ENCODE results near the gene DDX28.
A peak's percentile ranks its signal among the peaks of the same experiment; 100 is the strongest.

The DDX28 gene

GRCh38 chr16:68062910-68063393 is 39.9 kb upstream of the DDX28 start:
- no peak overlapping the region for H3K4me3 ChIP-seq (ENCODE audit: low read depth in 1 of 2, low read length in 2 of 2)
- no peak overlapping the region for H3K27ac ChIP-seq (ENCODE audit: low read length)
- H3K9me3 ChIP-seq (ENCODE audit: control insufficient read depth in 1 of 2, low read length in 2 of 2), result no peaks in the 10 kb centered on the region
- H3K36me3 ChIP-seq (ENCODE audit: control insufficient read depth in 1 of 2, insufficient read depth in 2 of 2, low read length in 2 of 2), result peaks cover 7 to 12% of the 10 kb centered on the region in 2 donors
- H3K4me1 ChIP-seq (ENCODE audit: control insufficient read depth in 1 of 2, insufficient read depth in 2 of 2, low read length in 2 of 2), result peaks cover 6 to 12% of the 10 kb centered on the region in 2 donors
- H3K27me3 ChIP-seq (ENCODE audit: low read depth, low read length), result no peaks in the 10 kb centered on the region

DNA sequence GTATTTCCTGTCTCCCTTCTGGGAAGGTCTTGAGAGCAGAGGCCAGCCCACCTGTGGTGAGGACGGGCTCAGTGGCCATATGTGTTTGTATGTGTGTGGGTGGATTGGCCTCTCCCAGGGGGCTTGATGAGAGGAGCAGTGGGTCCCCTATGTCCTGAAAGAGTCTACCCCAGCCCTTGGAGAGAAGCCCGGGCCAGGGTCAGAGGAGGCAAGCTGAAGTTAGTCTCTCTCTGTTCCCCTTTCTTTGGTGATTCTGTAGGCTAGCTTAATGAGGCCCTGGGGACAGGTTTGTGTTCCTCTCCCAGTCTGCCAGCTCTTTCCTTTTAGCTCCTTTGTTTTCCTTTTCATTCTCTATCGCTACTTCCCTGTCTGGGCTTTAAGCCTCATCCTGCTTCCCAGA is 38.4 kb upstream of the DDX28 start:
- Histone ChIP-seq H3K9me3 (ENCODE audit: control insufficient read depth in 1 of 2, low read length in 2 of 2) (no peaks in the 10 kb centered on the region), H3K27me3 (ENCODE audit: low read depth, low read length) (no peaks in the 10 kb centered on the region), H3K36me3 (ENCODE audit: control insufficient read depth in 1 of 2, insufficient read depth in 2 of 2, low read length in 2 of 2) (peaks cover 7 to 12% of the 10 kb centered on the region in 2 donors), H3K4me3 (ENCODE audit: low read depth in 1 of 2, low read length in 2 of 2) (no peak overlapping the region), H3K4me1 (ENCODE audit: control insufficient read depth in 1 of 2, insufficient read depth in 2 of 2, low read length in 2 of 2) (peaks cover 5 to 12% of the 10 kb centered on the region in 2 donors), H3K27ac (ENCODE audit: low read length) (no peak overlapping the region)

DNA sequence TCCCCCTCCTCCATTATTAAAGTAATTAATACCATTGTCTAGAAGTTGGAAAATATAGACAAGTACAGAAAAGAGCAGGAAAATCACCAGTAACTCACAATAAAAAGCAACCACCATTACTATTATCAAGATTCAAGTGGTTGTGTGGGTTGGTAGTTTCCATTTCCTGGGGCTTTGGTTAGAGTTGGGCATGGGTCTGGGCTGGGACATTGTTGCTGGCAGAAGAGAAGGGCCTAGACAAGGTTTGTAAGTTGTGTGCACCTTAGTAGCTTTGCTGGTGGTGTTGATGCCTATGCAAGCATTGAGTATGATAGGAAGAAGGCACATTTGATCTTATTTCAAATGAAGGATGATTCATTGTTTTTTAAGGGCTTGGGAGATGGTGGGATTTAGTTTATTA is 36.8 kb upstream of the DDX28 start:
- Histone ChIP-seq H3K4me3 (ENCODE audit: low read depth in 1 of 2, low read length in 2 of 2) (no peak overlapping the region), H3K36me3 (ENCODE audit: control insufficient read depth in 1 of 2, insufficient read depth in 2 of 2, low read length in 2 of 2) (peaks cover 13 to 16% of the 10 kb centered on the region in 2 donors), H3K27me3 (ENCODE audit: low read depth, low read length) (no peaks in the 10 kb centered on the region), H3K27ac (ENCODE audit: low read length) (no peak overlapping the region), H3K4me1 (ENCODE audit: control insufficient read depth in 1 of 2, insufficient read depth in 2 of 2, low read length in 2 of 2) (peaks cover 4 to 5% of the 10 kb centered on the region in 2 donors), H3K9me3 (ENCODE audit: control insufficient read depth in 1 of 2, low read length in 2 of 2) (no peaks in the 10 kb centered on the region)

DNA sequence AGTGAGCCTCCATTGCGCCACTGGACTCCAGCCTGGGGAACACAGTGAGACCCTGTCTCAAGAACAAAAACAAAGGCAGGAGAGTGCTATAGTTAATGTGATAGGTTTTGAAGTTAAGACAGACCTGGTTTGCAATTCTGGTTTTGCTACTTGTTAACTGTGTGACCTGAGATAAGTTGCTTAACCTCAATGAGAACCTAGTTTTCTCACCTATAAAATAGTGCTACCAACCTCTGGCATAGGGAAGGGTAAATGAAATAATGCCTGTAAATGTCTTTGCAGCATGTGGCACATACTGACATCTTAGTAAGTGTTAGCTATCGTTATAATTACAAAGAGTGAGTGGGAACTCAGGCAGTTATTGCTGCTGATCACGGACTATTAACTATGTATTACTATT is 32.4 kb upstream of the DDX28 start:
- Histone ChIP-seq H3K9me3 (ENCODE audit: control insufficient read depth in 1 of 2, low read length in 2 of 2) (no peaks in the 10 kb centered on the region), H3K27me3 (ENCODE audit: low read depth, low read length) (no peaks in the 10 kb centered on the region), H3K27ac (ENCODE audit: low read length) (no peak overlapping the region), H3K4me3 (ENCODE audit: low read depth in 1 of 2, low read length in 2 of 2) (no peak overlapping the region), H3K4me1 (ENCODE audit: control insufficient read depth in 1 of 2, insufficient read depth in 2 of 2, low read length in 2 of 2) (no peaks in the 10 kb centered on the region), H3K36me3 (ENCODE audit: control insufficient read depth in 1 of 2, insufficient read depth in 2 of 2, low read length in 2 of 2) (peaks cover 15 to 30% of the 10 kb centered on the region in 2 donors)

DNA sequence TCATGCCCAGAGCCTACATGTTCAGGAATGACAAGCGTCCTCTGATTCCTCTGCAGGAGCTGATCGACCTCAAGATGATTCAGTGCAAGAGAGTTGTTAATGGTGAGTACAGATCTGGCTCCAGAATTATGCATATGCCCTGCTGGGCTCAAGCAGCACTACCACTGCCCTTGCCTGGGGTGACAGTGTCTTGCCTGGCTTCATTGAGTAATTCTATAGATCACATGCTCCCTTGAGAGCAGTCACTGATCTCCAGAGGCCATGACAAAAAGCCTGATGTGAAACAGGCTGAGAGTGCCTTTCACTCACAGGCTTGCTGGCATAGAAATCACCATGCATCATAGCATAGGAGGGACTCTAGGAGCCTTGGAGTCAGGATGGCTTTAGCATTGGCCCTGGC is 26.4 kb upstream of the DDX28 start:
- Histone ChIP-seq H3K27ac (ENCODE audit: low read length) (no peak overlapping the region), H3K36me3 (ENCODE audit: control insufficient read depth in 1 of 2, insufficient read depth in 2 of 2, low read length in 2 of 2) (peaks cover 16 to 36% of the 10 kb centered on the region in 2 donors), H3K4me1 (ENCODE audit: control insufficient read depth in 1 of 2, insufficient read depth in 2 of 2, low read length in 2 of 2) (no peaks in the 10 kb centered on the region), H3K9me3 (ENCODE audit: control insufficient read depth in 1 of 2, low read length in 2 of 2) (no peaks in the 10 kb centered on the region), H3K27me3 (ENCODE audit: low read depth, low read length) (no peaks in the 10 kb centered on the region), H3K4me3 (ENCODE audit: low read depth in 1 of 2, low read length in 2 of 2) (no peak overlapping the region)

DNA sequence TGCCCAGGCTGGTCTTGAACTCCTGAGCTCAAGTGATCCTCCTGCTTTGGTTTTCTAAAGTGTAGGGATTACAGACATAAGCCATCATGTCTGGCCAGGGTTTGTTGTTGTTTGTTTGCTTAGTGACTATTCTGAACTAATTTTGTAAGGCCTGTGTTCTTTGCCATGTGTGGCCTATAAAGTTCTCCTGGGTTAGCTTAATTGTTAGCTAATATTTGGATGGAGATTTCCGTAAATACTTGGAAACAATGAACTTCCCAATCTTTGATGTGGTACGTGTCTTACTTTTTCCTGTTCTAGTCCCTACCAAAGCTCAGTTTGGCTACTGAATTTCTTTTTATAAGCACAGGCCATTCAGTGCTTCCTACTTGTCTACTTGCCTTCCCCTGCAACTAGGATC is 25.0 kb upstream of the DDX28 start:
- Histone ChIP-seq H3K9me3 (ENCODE audit: control insufficient read depth in 1 of 2, low read length in 2 of 2) (no peaks in the 10 kb centered on the region), H3K36me3 (ENCODE audit: control insufficient read depth in 1 of 2, insufficient read depth in 2 of 2, low read length in 2 of 2) (peaks cover 7 to 27% of the 10 kb centered on the region in 2 donors), H3K4me1 (ENCODE audit: control insufficient read depth in 1 of 2, insufficient read depth in 2 of 2, low read length in 2 of 2) (no peaks in the 10 kb centered on the region), H3K27ac (ENCODE audit: low read length) (no peak overlapping the region), H3K27me3 (ENCODE audit: low read depth, low read length) (no peaks in the 10 kb centered on the region), H3K4me3 (ENCODE audit: low read depth in 1 of 2, low read length in 2 of 2) (no peak overlapping the region)

DNA sequence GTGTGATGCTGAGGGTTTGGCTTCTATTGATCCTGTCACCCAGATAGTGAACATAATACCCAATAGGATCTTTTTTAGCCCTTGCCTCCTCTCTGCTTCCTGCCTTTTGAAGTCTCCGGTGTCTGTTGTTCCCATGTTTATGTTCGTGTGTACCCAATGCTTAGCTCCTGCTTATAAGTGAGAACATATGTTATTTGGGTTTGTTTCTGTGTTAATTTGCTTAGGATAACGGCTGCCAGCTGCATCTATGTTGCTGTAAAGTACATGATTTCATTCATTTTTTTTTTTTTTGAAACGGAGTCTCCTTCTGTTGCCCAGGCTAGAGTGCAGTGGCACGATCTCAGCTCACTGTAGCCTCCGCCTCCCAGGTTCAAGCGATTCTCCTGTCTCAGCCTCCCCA is 23.1 kb upstream of the DDX28 start:
- H3K4me1 ChIP-seq (ENCODE audit: control insufficient read depth in 1 of 2, insufficient read depth in 2 of 2, low read length in 2 of 2), result no peaks in the 10 kb centered on the region
- no peaks in the 10 kb centered on the region for H3K9me3 ChIP-seq (ENCODE audit: control insufficient read depth in 1 of 2, low read length in 2 of 2)
- H3K27ac ChIP-seq (ENCODE audit: low read length), result no peak overlapping the region
- H3K27me3 ChIP-seq (ENCODE audit: low read depth, low read length), result no peaks in the 10 kb centered on the region
- H3K4me3 ChIP-seq (ENCODE audit: low read depth in 1 of 2, low read length in 2 of 2), result no peak overlapping the region
- H3K36me3 ChIP-seq (ENCODE audit: control insufficient read depth in 1 of 2, insufficient read depth in 2 of 2, low read length in 2 of 2), result peaks cover 7 to 20% of the 10 kb centered on the region in 2 donors

- Histone ChIP-seq H3K4me1 (ENCODE audit: control insufficient read depth in 1 of 2, insufficient read depth in 2 of 2, low read length in 2 of 2) (no peaks in the 10 kb centered on the region), H3K27me3 (ENCODE audit: low read depth, low read length) (no peaks in the 10 kb centered on the region), H3K9me3 (ENCODE audit: control insufficient read depth in 1 of 2, low read length in 2 of 2) (no peaks in the 10 kb centered on the region), H3K4me3 (ENCODE audit: low read depth in 1 of 2, low read length in 2 of 2) (no peak overlapping the region), H3K36me3 (ENCODE audit: control insufficient read depth in 1 of 2, insufficient read depth in 2 of 2, low read length in 2 of 2) (peaks cover 0 to 4% of the 10 kb centered on the region in 2 donors), H3K27ac (ENCODE audit: low read length) (no peak overlapping the region)
Observed at GRCh38 chr16:68041783-68042182, 18.8 kb upstream of the DDX28 start.

GRCh38 chr16:68040506-68041288 is 17.7 kb upstream of the DDX28 start:
- Histone ChIP-seq H3K4me3 (ENCODE audit: low read depth in 1 of 2, low read length in 2 of 2) (no peak overlapping the region), H3K9me3 (ENCODE audit: control insufficient read depth in 1 of 2, low read length in 2 of 2) (no peaks in the 10 kb centered on the region), H3K4me1 (ENCODE audit: control insufficient read depth in 1 of 2, insufficient read depth in 2 of 2, low read length in 2 of 2) (no peaks in the 10 kb centered on the region), H3K36me3 (ENCODE audit: control insufficient read depth in 1 of 2, insufficient read depth in 2 of 2, low read length in 2 of 2) (peaks cover 0 to 4% of the 10 kb centered on the region in 2 donors), H3K27ac (ENCODE audit: low read length) (no peak overlapping the region), H3K27me3 (ENCODE audit: low read depth, low read length) (no peaks in the 10 kb centered on the region)

GRCh38 chr16:68037841-68038597 is 15.0 kb upstream of the DDX28 start:
- Histone ChIP-seq H3K36me3 (ENCODE audit: control insufficient read depth in 1 of 2, insufficient read depth in 2 of 2, low read length in 2 of 2) (peaks cover 0 to 4% of the 10 kb centered on the region in 2 donors), H3K4me1 (ENCODE audit: control insufficient read depth in 1 of 2, insufficient read depth in 2 of 2, low read length in 2 of 2) (no peaks in the 10 kb centered on the region), H3K4me3 (ENCODE audit: low read depth in 1 of 2, low read length in 2 of 2) (peak overlapping the region in 1 of 2 donors; percentile 21), H3K27me3 (ENCODE audit: low read depth, low read length) (no peaks in the 10 kb centered on the region), H3K9me3 (ENCODE audit: control insufficient read depth in 1 of 2, low read length in 2 of 2) (no peaks in the 10 kb centered on the region), H3K27ac (ENCODE audit: low read length) (peak overlapping the region; percentile 51)

DNA sequence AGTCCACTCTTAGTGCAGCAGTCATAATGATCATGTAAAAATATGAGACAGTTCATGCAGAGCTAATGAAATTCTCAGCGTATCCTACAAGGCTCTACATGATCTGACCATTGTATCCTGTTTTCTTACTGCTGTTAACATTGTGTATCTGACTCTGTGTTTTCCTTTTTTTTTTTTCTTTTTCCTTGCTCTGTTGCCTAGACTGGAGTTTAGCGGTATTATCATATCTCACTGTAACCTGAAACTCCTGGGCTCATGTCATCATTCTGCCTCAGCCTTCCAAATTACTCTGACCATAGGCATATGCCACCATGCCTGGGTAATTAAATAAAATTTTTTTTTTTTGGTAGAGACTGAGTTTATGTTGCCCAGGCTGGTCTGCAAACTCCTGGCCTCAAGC is 12.2 kb upstream of the DDX28 start:
- H3K27me3 ChIP-seq (ENCODE audit: low read depth, low read length), result no peaks in the 10 kb centered on the region
- H3K27ac ChIP-seq (ENCODE audit: low read length), result no peak overlapping the region
- H3K9me3 ChIP-seq (ENCODE audit: control insufficient read depth in 1 of 2, low read length in 2 of 2), result no peaks in the 10 kb centered on the region
- no peaks in the 10 kb centered on the region for H3K36me3 ChIP-seq (ENCODE audit: control insufficient read depth in 1 of 2, insufficient read depth in 2 of 2, low read length in 2 of 2)
- H3K4me1 ChIP-seq (ENCODE audit: control insufficient read depth in 1 of 2, insufficient read depth in 2 of 2, low read length in 2 of 2), result no peaks in the 10 kb centered on the region
- H3K4me3 ChIP-seq (ENCODE audit: low read depth in 1 of 2, low read length in 2 of 2), result no peak overlapping the region

Data from muscle layer of duodenum (tissue), 2 donors.